Fibroblast of skin of left quadriceps (primary cell): ENCODE data around the gene TGFA.
"Not testable (repeated sequence)": the region's sequence is repeated elsewhere in the genome, so short reads cannot be mapped to it uniquely, and the experiment has no call there.

Experiments
- DNase-seq, 2 experiments: peaks; one replicate each; pipeline ENCODE4 v3.0.0-alpha.2; 2013; ENCODE audit warnings: low read depth in 2 of 2

The TGFA gene

GRCh38 chr2:70498528-70498927 lies 55.1 kb downstream of the TGFA start:
- no peak for DNase-seq

GRCh38 chr2:70498054-70498453 lies 55.6 kb downstream of the TGFA start:
- no peak for DNase-seq

GRCh38 chr2:70496819-70497218 lies 56.8 kb downstream of the TGFA start:
- no peak for DNase-seq

- no peak for DNase-seq
These were observed 59.2 kb downstream of the TGFA start for GRCh38 chr2:70494293-70494886.

GRCh38 chr2:70490381-70490780 lies 63.2 kb downstream of the TGFA start:
- DNase-seq, result no peak

- no peak for DNase-seq
These were observed 64.5 kb downstream of the TGFA start for GRCh38 chr2:70489165-70489564.

GRCh38 chr2:70484086-70484485 lies 69.5 kb downstream of the TGFA start:
- no peak for DNase-seq

- DNase-seq, result no peak
These were observed 71.2 kb downstream of the TGFA start for GRCh38 chr2:70482401-70482800.

- no peak for DNase-seq
These were observed 73.2 kb downstream of the TGFA start for GRCh38 chr2:70480468-70480867.

- no peak for DNase-seq
These were observed 73.8 kb downstream of the TGFA start for GRCh38 chr2:70479816-70480215.

- no peak for DNase-seq
These were observed 76.2 kb downstream of the TGFA start for GRCh38 chr2:70477441-70477844.

- DNase-seq, result no peak
These were observed 78.4 kb downstream of the TGFA start for GRCh38 chr2:70475266-70475665.

GRCh38 chr2:70474256-70474848 lies 79.3 kb downstream of the TGFA start:
- no peak for DNase-seq

GRCh38 chr2:70473101-70473722 lies 80.4 kb downstream of the TGFA start:
- no peak for DNase-seq

- no peak for DNase-seq
These were observed 81.3 kb downstream of the TGFA start for GRCh38 chr2:70472221-70472890.

GRCh38 chr2:70471129-70471528 lies 82.5 kb downstream of the TGFA start:
- DNase-seq, result no peak

- DNase-seq, result no peak
These were observed 83.7 kb downstream of the TGFA start for GRCh38 chr2:70469961-70470360.

GRCh38 chr2:70469435-70469834 lies 84.2 kb downstream of the TGFA start:
- DNase-seq, result no peak

GRCh38 chr2:70468878-70469277 lies 84.7 kb downstream of the TGFA start:
- no peak for DNase-seq

GRCh38 chr2:70467831-70468779 lies 85.5 kb downstream of the TGFA start:
- DNase-seq, result no peak

- no peak for DNase-seq
These were observed 86.4 kb downstream of the TGFA start for GRCh38 chr2:70467237-70467636.

GRCh38 chr2:70466647-70467046 lies 87.0 kb downstream of the TGFA start:
- DNase-seq, result not testable (repeated sequence)
